Liver (tissue), 3 donors: ENCODE measurements around the gene KRT31.

Experiments used
- EGR1 ChIP-seq, 2 donors: IDR thresholded peaks; 2 replicates each; pipeline ENCODE4 v1.6.1; 2016 to 2018; ENCODE audit warnings: antibody characterized with exemption in 2 of 2, low read depth in 2 of 2
- FOXA1 ChIP-seq: IDR thresholded peaks from 2 replicates; pipeline ENCODE4 v1.6.1; 2016; ENCODE audit warnings: antibody characterized with exemption
- HNF4G ChIP-seq: IDR thresholded peaks from 2 replicates; pipeline ENCODE4 v1.6.1; 2016; ENCODE audit warnings: antibody characterized with exemption
- JUND ChIP-seq, 2 donors: IDR thresholded peaks; 2 replicates each; pipeline ENCODE4 v1.6.1; 2016; ENCODE audit warnings: antibody characterized with exemption in 2 of 2
- NR2F2 ChIP-seq: IDR thresholded peaks from 2 replicates; pipeline ENCODE4 v1.6.1; 2016; ENCODE audit warnings: antibody characterized with exemption
- RAD21 ChIP-seq, 2 donors: IDR thresholded peaks; 2 replicates each; pipeline ENCODE4 v1.6.1; 2016; ENCODE audit warnings: antibody characterized with exemption in 2 of 2, mild to moderate bottlenecking in 2 of 2
- RXRA ChIP-seq, 2 donors: IDR thresholded peaks; 2 replicates each; pipeline ENCODE4 v1.6.1; 2017 to 2018; ENCODE audit warnings: antibody characterized with exemption in 2 of 2, mild to moderate bottlenecking in 1 of 2
- SP1 ChIP-seq: IDR thresholded peaks from 2 replicates; pipeline ENCODE4 v1.6.1; 2018; ENCODE audit warnings: antibody characterized with exemption, mild to moderate bottlenecking
- TAF1 ChIP-seq: conservative IDR thresholded peaks from 2 replicates; pipeline ENCODE4 v1.6.1; 2016; ENCODE audit warnings: antibody characterized with exemption, mild to moderate bottlenecking
- TF ChIP-seq, protein P1 (sequence below): fragments of 150-350 bp; IDR thresholded peaks from 2 replicates; pipeline ENCODE4 v1.5.1; 2017; ENCODE audit warnings: improper control_type of control experiment, low read depth, low read length; ENCODE audit not compliant: missing input control
- TF ChIP-seq, protein P2 (sequence below): IDR thresholded peaks from 2 replicates; pipeline ENCODE4 v1.6.1; 2016; ENCODE audit warnings: antibody characterized with exemption
- TF ChIP-seq, protein P3 (sequence below): IDR thresholded peaks from 2 replicates; pipeline ENCODE4 v1.6.1; 2016; ENCODE audit warnings: antibody characterized with exemption, mild to moderate bottlenecking
- TF ChIP-seq, protein P4 (sequence below): IDR thresholded peaks from 2 replicates; pipeline ENCODE4 v1.6.1; 2016; ENCODE audit warnings: antibody characterized with exemption
- donor health status: healthy.
- donor health status: healthy.

DNA sequence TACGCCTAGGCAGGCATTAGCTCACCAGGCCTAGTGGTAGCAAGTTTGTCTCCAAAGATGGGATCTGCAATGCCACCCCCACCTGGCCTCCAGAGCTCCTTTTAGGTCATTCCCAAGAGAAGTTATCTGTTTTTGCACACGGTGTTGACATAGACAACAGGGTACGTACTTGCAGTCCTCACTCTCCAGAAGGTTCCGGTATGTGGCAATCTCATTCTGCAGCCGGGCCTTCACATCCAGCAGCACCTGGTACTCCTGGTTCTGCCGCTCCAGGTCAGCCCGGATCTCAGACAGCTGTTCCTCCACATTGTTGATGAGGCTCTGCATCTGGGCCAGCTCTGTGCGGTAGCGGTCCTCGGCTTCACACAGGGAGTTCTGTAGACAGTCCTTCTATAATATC is 9.8 kb upstream of the KRT31 start:
- TF ChIP-seq EGR1 (IDR thresholded peaks at IDR 0.05; ENCODE audit: low read depth in 2 of 2) (no peak), RAD21 (IDR thresholded peaks at IDR 0.05) (no peak), JUND (IDR thresholded peaks at IDR 0.05) (no peak), RXRA (IDR thresholded peaks at IDR 0.05) (no peak), HNF4G (no peak), SP1 (no peak), FOXA1 (no peak), TAF1 (no peak), NR2F2 (no peak)
- TF ChIP-seq, protein P1, sequence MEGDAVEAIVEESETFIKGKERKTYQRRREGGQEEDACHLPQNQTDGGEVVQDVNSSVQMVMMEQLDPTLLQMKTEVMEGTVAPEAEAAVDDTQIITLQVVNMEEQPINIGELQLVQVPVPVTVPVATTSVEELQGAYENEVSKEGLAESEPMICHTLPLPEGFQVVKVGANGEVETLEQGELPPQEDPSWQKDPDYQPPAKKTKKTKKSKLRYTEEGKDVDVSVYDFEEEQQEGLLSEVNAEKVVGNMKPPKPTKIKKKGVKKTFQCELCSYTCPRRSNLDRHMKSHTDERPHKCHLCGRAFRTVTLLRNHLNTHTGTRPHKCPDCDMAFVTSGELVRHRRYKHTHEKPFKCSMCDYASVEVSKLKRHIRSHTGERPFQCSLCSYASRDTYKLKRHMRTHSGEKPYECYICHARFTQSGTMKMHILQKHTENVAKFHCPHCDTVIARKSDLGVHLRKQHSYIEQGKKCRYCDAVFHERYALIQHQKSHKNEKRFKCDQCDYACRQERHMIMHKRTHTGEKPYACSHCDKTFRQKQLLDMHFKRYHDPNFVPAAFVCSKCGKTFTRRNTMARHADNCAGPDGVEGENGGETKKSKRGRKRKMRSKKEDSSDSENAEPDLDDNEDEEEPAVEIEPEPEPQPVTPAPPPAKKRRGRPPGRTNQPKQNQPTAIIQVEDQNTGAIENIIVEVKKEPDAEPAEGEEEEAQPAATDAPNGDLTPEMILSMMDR, result no peak
- TF ChIP-seq, protein P2, sequence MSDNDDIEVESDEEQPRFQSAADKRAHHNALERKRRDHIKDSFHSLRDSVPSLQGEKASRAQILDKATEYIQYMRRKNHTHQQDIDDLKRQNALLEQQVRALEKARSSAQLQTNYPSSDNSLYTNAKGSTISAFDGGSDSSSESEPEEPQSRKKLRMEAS, result no peak
- TF ChIP-seq, protein P3, sequence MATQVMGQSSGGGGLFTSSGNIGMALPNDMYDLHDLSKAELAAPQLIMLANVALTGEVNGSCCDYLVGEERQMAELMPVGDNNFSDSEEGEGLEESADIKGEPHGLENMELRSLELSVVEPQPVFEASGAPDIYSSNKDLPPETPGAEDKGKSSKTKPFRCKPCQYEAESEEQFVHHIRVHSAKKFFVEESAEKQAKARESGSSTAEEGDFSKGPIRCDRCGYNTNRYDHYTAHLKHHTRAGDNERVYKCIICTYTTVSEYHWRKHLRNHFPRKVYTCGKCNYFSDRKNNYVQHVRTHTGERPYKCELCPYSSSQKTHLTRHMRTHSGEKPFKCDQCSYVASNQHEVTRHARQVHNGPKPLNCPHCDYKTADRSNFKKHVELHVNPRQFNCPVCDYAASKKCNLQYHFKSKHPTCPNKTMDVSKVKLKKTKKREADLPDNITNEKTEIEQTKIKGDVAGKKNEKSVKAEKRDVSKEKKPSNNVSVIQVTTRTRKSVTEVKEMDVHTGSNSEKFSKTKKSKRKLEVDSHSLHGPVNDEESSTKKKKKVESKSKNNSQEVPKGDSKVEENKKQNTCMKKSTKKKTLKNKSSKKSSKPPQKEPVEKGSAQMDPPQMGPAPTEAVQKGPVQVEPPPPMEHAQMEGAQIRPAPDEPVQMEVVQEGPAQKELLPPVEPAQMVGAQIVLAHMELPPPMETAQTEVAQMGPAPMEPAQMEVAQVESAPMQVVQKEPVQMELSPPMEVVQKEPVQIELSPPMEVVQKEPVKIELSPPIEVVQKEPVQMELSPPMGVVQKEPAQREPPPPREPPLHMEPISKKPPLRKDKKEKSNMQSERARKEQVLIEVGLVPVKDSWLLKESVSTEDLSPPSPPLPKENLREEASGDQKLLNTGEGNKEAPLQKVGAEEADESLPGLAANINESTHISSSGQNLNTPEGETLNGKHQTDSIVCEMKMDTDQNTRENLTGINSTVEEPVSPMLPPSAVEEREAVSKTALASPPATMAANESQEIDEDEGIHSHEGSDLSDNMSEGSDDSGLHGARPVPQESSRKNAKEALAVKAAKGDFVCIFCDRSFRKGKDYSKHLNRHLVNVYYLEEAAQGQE, result no peak
- TF ChIP-seq, protein P4, sequence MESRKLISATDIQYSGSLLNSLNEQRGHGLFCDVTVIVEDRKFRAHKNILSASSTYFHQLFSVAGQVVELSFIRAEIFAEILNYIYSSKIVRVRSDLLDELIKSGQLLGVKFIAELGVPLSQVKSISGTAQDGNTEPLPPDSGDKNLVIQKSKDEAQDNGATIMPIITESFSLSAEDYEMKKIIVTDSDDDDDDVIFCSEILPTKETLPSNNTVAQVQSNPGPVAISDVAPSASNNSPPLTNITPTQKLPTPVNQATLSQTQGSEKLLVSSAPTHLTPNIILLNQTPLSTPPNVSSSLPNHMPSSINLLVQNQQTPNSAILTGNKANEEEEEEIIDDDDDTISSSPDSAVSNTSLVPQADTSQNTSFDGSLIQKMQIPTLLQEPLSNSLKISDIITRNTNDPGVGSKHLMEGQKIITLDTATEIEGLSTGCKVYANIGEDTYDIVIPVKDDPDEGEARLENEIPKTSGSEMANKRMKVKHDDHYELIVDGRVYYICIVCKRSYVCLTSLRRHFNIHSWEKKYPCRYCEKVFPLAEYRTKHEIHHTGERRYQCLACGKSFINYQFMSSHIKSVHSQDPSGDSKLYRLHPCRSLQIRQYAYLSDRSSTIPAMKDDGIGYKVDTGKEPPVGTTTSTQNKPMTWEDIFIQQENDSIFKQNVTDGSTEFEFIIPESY, result no peak
